Measurements from ENCODE around the gene SLC50A1.

GRCh38 chr1:155177192-155177917 lies 41.7 kb downstream of the SLC50A1 start:
- TF ChIP-seq SUZ12 (IDR thresholded peaks at IDR 0.05) (no peak), SP1 (IDR thresholded peaks at IDR 0.05) (no peak), NFRKB (IDR thresholded peaks at IDR 0.05) (no peak), ZNF384 (IDR thresholded peaks at IDR 0.05) (no peak), FOXM1 (IDR thresholded peaks at IDR 0.05; ENCODE audit: borderline replicate concordance) (no peak)

Data from HEK293T (cell line).